Gastrocnemius medialis (tissue), 4 donors: Measurements from ENCODE around the gene THSD4. TPM values are rescaled to one million over a fixed set of nuclear protein-coding genes. Genes with fewer than 3 reads are reported as not detected.

Experiments
- ATAC-seq, 2 donors: fragments of 150-250 bp; one replicate each; pipeline ENCODE4 v1.9.1; 2016
- DNase-seq, 2 donors: peaks; one replicate each; pipeline ENCODE4 v3.0.0-alpha.2; 2019
- H3K27ac ChIP-seq, 4 donors: fragments of 200-600 bp; sonication (generic); 1 replicate in 1 of 4; 2 replicates in 3 of 4; pipeline ENCODE4 v1.5.1; 2016 to 2018; ENCODE audit warnings: mild to moderate bottlenecking in 2 of 4, moderate library complexity in 1 of 4
- H3K27me3 ChIP-seq, 3 donors: fragments of 200-600 bp; sonication (generic) in 2 of 3; 1 replicate in 1 of 3; 2 replicates in 2 of 3; pipeline versions ENCODE4 v1.5.1 to v1.6.0; 2016 to 2019; ENCODE audit warnings: mild to moderate bottlenecking in 1 of 3, moderate library complexity in 1 of 3
- H3K36me3 ChIP-seq, 2 donors: fragments of 200-600 bp; sonication (generic) in 1 of 2; one replicate each; pipeline ENCODE4 v1.5.1; 2017 to 2018
- H3K4me1 ChIP-seq, 2 donors: fragments of 200-600 bp; sonication (generic) in 1 of 2; one replicate each; pipeline ENCODE4 v1.5.1; 2016 to 2017; ENCODE audit warnings: mild to moderate bottlenecking in 2 of 2
- H3K4me3 ChIP-seq, 4 donors: fragments of 200-600 bp; sonication (generic) in 3 of 4; 1 replicate in 1 of 4; 2 replicates in 3 of 4; pipeline ENCODE4 v1.5.1; 2016 to 2019; ENCODE audit warnings: mild to moderate bottlenecking in 2 of 4
- H3K9me3 ChIP-seq, 3 donors: fragments of 200-600 bp; sonication (generic) in 2 of 3; 1 replicate in 1 of 3; 2 replicates in 2 of 3; pipeline ENCODE4 v1.5.1; 2016 to 2019
- CTCF ChIP-seq, 5 experiments: fragments of 450-650 bp in 3 of 5; fragments of 200-600 bp in 2 of 5; sonication (generic) in 2 of 5; IDR thresholded peaks in 4 of 5; conservative IDR thresholded peaks in 1 of 5; 1 replicate in 4 of 5; 2 replicates in 1 of 5; pipeline ENCODE4 v1.5.1; 2016 to 2019; ENCODE audit warnings: antibody characterized with exemption in 5 of 5, mild to moderate bottlenecking in 3 of 5, moderate library complexity in 3 of 5
- POLR2A ChIP-seq, 2 donors: fragments of 450-650 bp; IDR thresholded peaks; one replicate each; pipeline ENCODE4 v1.6.1; 2017; ENCODE audit warnings: antibody characterized with exemption in 2 of 2, mild to moderate bottlenecking in 2 of 2, moderate library complexity in 2 of 2
- in situ Hi-C, 4 donors: fragments of 200-750 bp; cut with MboI; loops; one replicate each; pipeline versions ENCODE4 v1.15.0 to v1.8.0; 2017; ENCODE audit warnings: low sequenced_read_pairs in 4 of 4
- intact Hi-C: fragments of 100-400 bp; cut with DNase I; formaldehyde crosslinking; loops from one replicate; pipeline ENCODE4 v1.15.1; 2023; ENCODE audit warnings: low total_unique reads
- total RNA-seq, 4 donors: library from RNA; depleted of rRNA; stranded (reverse); fragments of >200 nt; gene quantifications; one replicate each; pipeline versions ENCODE4 v1.1.0 to v1.2.3, GENCODE V29; 2016

The THSD4 gene
- total RNA-seq, 4 donors from 2014 or later: 0.35 to 3.1 (median 0.60) TPM

DNA sequence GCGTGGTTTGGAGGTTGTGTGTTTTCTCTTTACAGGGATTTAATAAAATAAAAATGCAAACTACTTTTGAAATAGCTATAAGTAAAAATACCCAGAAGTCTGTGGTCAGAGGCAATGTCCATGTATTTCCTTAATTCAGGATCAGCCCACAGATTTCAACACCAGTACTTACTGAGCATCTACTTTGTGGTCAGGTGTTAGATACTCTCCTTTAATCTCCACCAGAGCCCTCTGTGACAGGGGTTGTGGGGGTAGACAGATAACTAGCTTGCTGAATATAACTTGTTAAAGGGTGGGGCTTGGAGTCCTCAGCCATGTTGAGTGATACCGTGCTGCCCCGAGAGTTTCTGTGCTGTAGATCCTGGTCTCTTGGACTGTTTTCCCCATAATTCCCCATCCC, 451.0 kb downstream of the THSD4 start:
- no peak overlapping the region for H3K27ac ChIP-seq
- no peaks in the 10 kb centered on the region for H3K36me3 ChIP-seq
- peaks cover 0 to 1% of the 10 kb centered on the region in 2 donors for H3K4me1 ChIP-seq
- H3K9me3 ChIP-seq: no peaks in the 10 kb centered on the region
- in situ Hi-C loops (loop anchor here in 1 of 4 donors (25.0 kb wide), 1 partner anchor 596 kb away; no protein-coding TSS in a partner anchor), intact Hi-C loops (no loop called here)
- ATAC-seq: no peak
- TF ChIP-seq CTCF (IDR thresholded peaks at IDR 0.05 in 4 of 5, conservative IDR thresholded peaks at IDR 0.05 in 1 of 5): no peak
- TF ChIP-seq POLR2A (IDR thresholded peaks at IDR 0.05): no peak
- DNase-seq: no peak
- no peak overlapping the region for H3K4me3 ChIP-seq
- H3K27me3 ChIP-seq: no peaks in the 10 kb centered on the region

GRCh38 chr15:71567173-71567572, 451.9 kb downstream of the THSD4 start:
- Histone ChIP-seq H3K27ac (no peak overlapping the region), H3K4me1 (peaks cover 6 to 11% of the 10 kb centered on the region in 2 donors), H3K36me3 (no peaks in the 10 kb centered on the region), H3K9me3 (no peaks in the 10 kb centered on the region), H3K4me3 (no peak overlapping the region), H3K27me3 (no peaks in the 10 kb centered on the region)
- no peak for ATAC-seq
- in situ Hi-C loops (loop anchor here in 1 of 4 donors (25.0 kb wide), 1 partner anchor 595 kb away; no protein-coding TSS in a partner anchor), intact Hi-C loops (no loop called here)
- DNase-seq: no peak
- TF ChIP-seq POLR2A (IDR thresholded peaks at IDR 0.05) (no peak), CTCF (IDR thresholded peaks at IDR 0.05 in 4 of 5, conservative IDR thresholded peaks at IDR 0.05 in 1 of 5) (no peak)

DNA sequence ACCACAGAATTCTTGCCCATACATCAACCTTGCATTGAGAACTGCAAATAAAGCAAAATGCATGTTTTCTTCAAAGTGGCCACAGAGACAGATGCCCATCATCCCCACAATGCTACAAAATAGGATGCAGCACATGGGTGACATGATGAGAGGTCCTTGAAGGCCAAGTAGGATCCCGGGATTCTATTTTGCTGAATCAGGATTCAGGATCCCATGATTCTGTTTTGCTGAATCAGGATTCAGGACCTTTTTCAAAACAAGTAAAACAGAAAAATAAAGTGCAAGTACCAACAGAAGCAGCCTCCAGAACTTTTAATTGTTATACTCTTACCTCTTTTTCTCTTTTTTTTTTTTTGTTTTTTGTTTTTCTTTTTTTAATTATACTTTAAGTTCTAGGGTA, 453.0 kb downstream of the THSD4 start:
- ATAC-seq (no peak), DNase-seq (no peak)
- Histone ChIP-seq H3K4me1 (peaks cover 14% of the 10 kb centered on the region in 2 donors), H3K36me3 (no peaks in the 10 kb centered on the region), H3K4me3 (no peak overlapping the region), H3K27ac (no peak overlapping the region), H3K9me3 (no peaks in the 10 kb centered on the region), H3K27me3 (no peaks in the 10 kb centered on the region)
- no peak for TF ChIP-seq CTCF (IDR thresholded peaks at IDR 0.05 in 4 of 5, conservative IDR thresholded peaks at IDR 0.05 in 1 of 5)
- no peak for TF ChIP-seq POLR2A (IDR thresholded peaks at IDR 0.05)
- intact Hi-C loops (no loop called here), in situ Hi-C loops (loop anchor here in 1 of 4 donors (25.0 kb wide), 1 partner anchor 594 kb away; no protein-coding TSS in a partner anchor)

GRCh38 chr15:71570736-71571135, 455.5 kb downstream of the THSD4 start:
- no peak overlapping the region for H3K4me3 ChIP-seq
- ATAC-seq: no peak
- in situ Hi-C loops (loop anchor here in 1 of 4 donors (10.0 to 25.0 kb wide), 2 partner anchors 164 to 592 kb away; no protein-coding TSS in a partner anchor), intact Hi-C loops (no loop called here)
- H3K27ac ChIP-seq: no peak overlapping the region
- H3K4me1 ChIP-seq: peaks cover 14% of the 10 kb centered on the region in 2 donors
- H3K27me3 ChIP-seq: no peaks in the 10 kb centered on the region
- DNase-seq: no peak
- no peaks in the 10 kb centered on the region for H3K9me3 ChIP-seq
- no peaks in the 10 kb centered on the region for H3K36me3 ChIP-seq
- TF ChIP-seq POLR2A (IDR thresholded peaks at IDR 0.05): no peak
- TF ChIP-seq CTCF (IDR thresholded peaks at IDR 0.05 in 4 of 5, conservative IDR thresholded peaks at IDR 0.05 in 1 of 5): no peak

DNA sequence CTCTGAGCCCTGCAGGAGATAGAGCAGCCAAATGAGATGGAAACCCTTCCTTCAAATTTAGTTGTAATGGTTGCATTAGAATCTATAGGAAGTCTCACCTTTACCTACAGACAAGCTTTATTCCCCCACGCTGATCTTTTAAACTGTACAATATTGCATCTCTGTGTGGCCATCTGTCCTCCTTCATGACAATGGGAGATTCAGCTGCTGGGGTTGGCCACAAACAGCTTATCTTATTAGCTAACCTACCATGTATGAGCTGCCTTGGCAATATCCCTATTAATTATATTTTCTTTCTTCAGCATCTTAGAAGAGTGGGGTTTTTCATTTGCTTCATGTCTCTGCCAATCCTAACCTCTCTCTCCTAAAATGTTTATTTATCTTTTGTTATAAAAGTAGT, 456.4 kb downstream of the THSD4 start:
- TF ChIP-seq POLR2A (IDR thresholded peaks at IDR 0.05) (no peak), CTCF (IDR thresholded peaks at IDR 0.05 in 4 of 5, conservative IDR thresholded peaks at IDR 0.05 in 1 of 5) (no peak)
- no peaks in the 10 kb centered on the region for H3K36me3 ChIP-seq
- H3K27ac ChIP-seq: no peak overlapping the region
- no peaks in the 10 kb centered on the region for H3K9me3 ChIP-seq
- H3K4me3 ChIP-seq: no peak overlapping the region
- no peak for ATAC-seq
- in situ Hi-C loops: loop anchor here in 1 of 4 donors (10.0 to 25.0 kb wide), 2 partner anchors 163 to 591 kb away; no protein-coding TSS in a partner anchor
- intact Hi-C loops: no loop called here
- peaks cover 14% of the 10 kb centered on the region in 2 donors for H3K4me1 ChIP-seq
- DNase-seq: no peak
- no peaks in the 10 kb centered on the region for H3K27me3 ChIP-seq
